Karpas-422 (cell line): ENCODE data around the gene MYH10. TPM values are rescaled to one million over a fixed set of nuclear protein-coding genes. Genes with fewer than 3 reads are reported as not detected.

Experiments
- DNase-seq: peaks from one replicate; pipeline ENCODE4 v3.0.0-alpha.2; 2015
- H2AFZ ChIP-seq: fragments of 200-600 bp; sonication (generic); 2 replicates; pipeline ENCODE4 v1.6.1; 2014; ENCODE audit warnings: antibody characterized with exemption, low read length, mixed read lengths
- H3K27ac ChIP-seq: fragments of 200-600 bp; sonication (generic); 2 replicates; pipeline ENCODE4 v1.5.1; 2014; ENCODE audit warnings: mild to moderate bottlenecking, low read length, moderate library complexity
- H3K27me3 ChIP-seq: fragments of 200-600 bp; sonication (generic); 2 replicates; pipeline ENCODE4 v1.6.1; 2014; ENCODE audit warnings: low read length, mixed read lengths
- H3K36me3 ChIP-seq: fragments of 200-600 bp; sonication (generic); 2 replicates; pipeline ENCODE4 v1.6.1; 2014; ENCODE audit warnings: low read length, mixed read lengths; ENCODE audit not compliant: insufficient read depth
- H3K4me1 ChIP-seq: fragments of 200-600 bp; sonication (generic); 2 replicates; pipeline ENCODE4 v1.6.1; 2014; ENCODE audit warnings: mild to moderate bottlenecking, low read length, mixed read lengths
- H3K4me2 ChIP-seq: fragments of 200-600 bp; sonication (generic); 2 replicates; pipeline ENCODE4 v1.6.1; 2014; ENCODE audit warnings: low read length, low read depth, mild to moderate bottlenecking; ENCODE audit not compliant: poor library complexity, severe bottlenecking
- H3K4me3 ChIP-seq: fragments of 200-600 bp; sonication (generic); 2 replicates; pipeline ENCODE4 v1.5.1; 2014; ENCODE audit warnings: mild to moderate bottlenecking, antibody characterized with exemption, low read length, mixed read lengths
- H3K79me2 ChIP-seq: fragments of 200-600 bp; sonication (generic); 2 replicates; pipeline ENCODE4 v1.6.1; 2014; ENCODE audit warnings: mild to moderate bottlenecking, low read length, mixed read lengths
- H3K9ac ChIP-seq: fragments of 200-600 bp; sonication (generic); 2 replicates; pipeline ENCODE4 v1.6.0; 2014; ENCODE audit warnings: low read length
- H3K9me2 ChIP-seq: fragments of 200-600 bp; sonication (generic), shearing (Covaris generic); replicated peaks from 2 replicates; pipeline ENCODE4 v1.6.0; 2014; ENCODE audit warnings: mild to moderate bottlenecking, low read length, moderate library complexity; ENCODE audit not compliant: insufficient read depth
- H3K9me3 ChIP-seq: fragments of 300-700, 200-600 bp; sonication (generic); 2 replicates; pipeline ENCODE4 v1.6.1; 2014; ENCODE audit warnings: low read length, mixed read lengths
- H4K20me1 ChIP-seq: fragments of 200-600 bp; sonication (generic); 2 replicates; pipeline ENCODE4 v1.6.1; 2014; ENCODE audit warnings: mild to moderate bottlenecking, antibody characterized with exemption, low read length, low read depth; ENCODE audit not compliant: insufficient read depth
- total RNA-seq: library from RNA; depleted of rRNA; stranded (reverse); fragments of >200 nt; shearing (Covaris generic); gene quantifications from 2 replicates; pipeline ENCODE4 v1.2.3, GENCODE V29; 2014; ENCODE audit warnings: low replicate concordance

Gene MYH10
- total RNA-seq, 1 experiment from 2014 or later: not detected

DNA sequence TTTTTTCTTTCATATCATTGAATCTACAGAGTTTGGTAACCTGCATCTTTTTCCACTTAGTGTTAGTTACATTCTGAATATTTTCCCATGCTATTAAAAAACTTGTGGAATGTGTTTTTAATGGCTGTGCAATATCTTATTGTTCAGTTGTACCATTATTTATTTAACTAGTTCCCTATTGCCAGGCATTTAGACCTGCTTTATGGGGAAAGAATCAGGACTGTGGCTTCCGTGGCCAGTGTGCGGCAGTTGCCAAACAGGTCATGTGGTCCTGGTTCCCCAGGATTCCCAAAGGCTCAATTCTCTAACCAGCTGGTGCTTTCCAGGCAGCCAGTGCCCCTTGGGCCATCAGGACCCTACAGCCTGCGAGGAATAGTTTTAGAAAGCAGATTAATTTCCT, 164.1 kb downstream of the MYH10 start:
- H3K9me2 ChIP-seq: no peaks in the 10 kb centered on the region
- no peak overlapping the region for H3K27ac ChIP-seq
- no peak overlapping the region for H3K4me3 ChIP-seq
- H3K27me3 ChIP-seq: no peaks in the 10 kb centered on the region
- no peaks in the 10 kb centered on the region for H3K9me3 ChIP-seq
- H2AFZ ChIP-seq: no peak overlapping the region
- H3K4me1 ChIP-seq: no peaks in the 10 kb centered on the region
- H3K9ac ChIP-seq: no peak overlapping the region
- H3K79me2 ChIP-seq: peaks cover 48% of the 10 kb centered on the region
- DNase-seq: no peak
- no peaks in the 10 kb centered on the region; the same call in 1 of the 2 replicates for H4K20me1 ChIP-seq
- no peak overlapping the region for H3K4me2 ChIP-seq
- peaks cover 24% of the 10 kb centered on the region for H3K36me3 ChIP-seq

DNA sequence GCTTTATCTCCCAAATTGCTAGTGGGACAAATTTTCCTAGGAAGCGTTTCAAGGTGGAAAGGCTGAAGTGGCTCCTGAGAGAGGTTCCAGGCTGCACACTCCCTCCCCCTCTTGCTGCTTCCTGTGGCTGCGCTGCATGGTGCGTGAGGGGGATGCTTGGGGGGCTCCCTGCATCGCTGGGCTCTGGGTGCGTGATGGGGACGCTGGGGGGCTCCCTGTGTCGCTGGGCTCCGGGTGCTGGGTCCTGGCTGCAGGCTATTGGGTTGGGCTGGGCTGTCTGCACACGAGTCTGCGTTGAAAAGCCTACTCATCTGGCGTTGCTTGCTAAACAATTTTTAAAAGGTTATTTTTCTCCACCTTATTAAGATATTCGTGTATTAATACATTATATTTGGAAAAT, 164.8 kb downstream of the MYH10 start:
- DNase-seq: no peak
- peaks cover 31% of the 10 kb centered on the region for H3K36me3 ChIP-seq
- H3K27me3 ChIP-seq: no peaks in the 10 kb centered on the region
- H3K79me2 ChIP-seq: peaks cover 52% of the 10 kb centered on the region
- H3K4me1 ChIP-seq: no peaks in the 10 kb centered on the region
- no peaks in the 10 kb centered on the region for H3K9me2 ChIP-seq
- no peak overlapping the region for H3K4me2 ChIP-seq
- H2AFZ ChIP-seq: no peak overlapping the region
- no peak overlapping the region for H3K27ac ChIP-seq
- H4K20me1 ChIP-seq: no peaks in the 10 kb centered on the region; the same call in 1 of the 2 replicates
- no peak overlapping the region for H3K9ac ChIP-seq
- no peaks in the 10 kb centered on the region for H3K9me3 ChIP-seq
- H3K4me3 ChIP-seq: no peak overlapping the region

DNA sequence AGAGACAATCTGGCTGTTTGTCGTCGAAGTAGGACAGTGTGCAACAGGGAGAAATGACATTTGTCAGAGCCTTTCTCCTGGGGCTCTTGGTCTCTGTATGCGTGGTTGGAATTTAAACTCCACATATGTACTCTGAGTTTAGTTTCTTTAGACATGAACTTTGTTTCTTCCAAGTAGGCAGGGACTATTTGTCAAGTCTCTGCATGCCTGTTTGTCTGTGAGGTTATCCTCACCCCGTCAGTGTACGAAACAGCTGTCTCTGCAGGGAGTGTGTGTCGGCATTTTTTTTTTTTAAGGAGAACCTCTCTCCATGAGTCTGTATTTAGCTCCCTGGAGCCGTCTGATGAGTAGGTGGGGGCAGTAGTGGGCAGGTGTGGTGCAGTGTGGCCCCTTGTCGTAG, 165.2 kb downstream of the MYH10 start:
- Histone ChIP-seq H3K9ac (no peak overlapping the region), H3K36me3 (peaks cover 35% of the 10 kb centered on the region), H3K4me1 (no peaks in the 10 kb centered on the region), H4K20me1 (no peaks in the 10 kb centered on the region; the same call in 1 of the 2 replicates), H2AFZ (no peak overlapping the region), H3K4me2 (no peak overlapping the region), H3K27ac (no peak overlapping the region), H3K79me2 (peaks cover 55% of the 10 kb centered on the region), H3K4me3 (no peak overlapping the region), H3K27me3 (no peaks in the 10 kb centered on the region), H3K9me2 (no peaks in the 10 kb centered on the region), H3K9me3 (no peaks in the 10 kb centered on the region)
- DNase-seq: no peak

DNA sequence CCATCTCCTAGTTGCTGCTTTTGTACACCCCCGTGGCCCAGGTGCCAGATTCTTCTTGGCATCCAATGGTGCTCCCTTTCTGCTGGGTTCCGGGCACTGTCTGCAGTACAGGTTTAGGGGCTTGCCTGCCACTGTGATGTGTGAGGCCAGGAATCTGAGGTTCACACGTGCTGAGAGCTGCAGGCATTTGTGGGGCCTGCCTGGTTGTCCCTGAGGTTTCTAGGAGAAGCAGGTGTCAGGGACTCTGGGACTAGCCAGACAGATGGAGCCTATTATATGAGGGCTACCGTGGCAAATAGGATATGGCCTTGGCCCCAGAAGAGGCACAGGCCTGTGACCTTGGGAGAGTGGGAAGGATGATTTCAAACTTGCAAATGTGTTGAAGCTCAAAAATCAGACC, 165.6 kb downstream of the MYH10 start:
- Histone ChIP-seq H3K9ac (no peak overlapping the region), H3K4me3 (no peak overlapping the region), H3K36me3 (peaks cover 39% of the 10 kb centered on the region), H4K20me1 (no peaks in the 10 kb centered on the region; the same call in 1 of the 2 replicates), H3K27ac (no peak overlapping the region), H3K4me1 (no peaks in the 10 kb centered on the region), H3K9me2 (no peaks in the 10 kb centered on the region), H3K9me3 (no peaks in the 10 kb centered on the region), H3K4me2 (no peak overlapping the region), H3K27me3 (no peaks in the 10 kb centered on the region), H3K79me2 (peaks cover 56% of the 10 kb centered on the region), H2AFZ (no peak overlapping the region)
- no peak for DNase-seq

DNA sequence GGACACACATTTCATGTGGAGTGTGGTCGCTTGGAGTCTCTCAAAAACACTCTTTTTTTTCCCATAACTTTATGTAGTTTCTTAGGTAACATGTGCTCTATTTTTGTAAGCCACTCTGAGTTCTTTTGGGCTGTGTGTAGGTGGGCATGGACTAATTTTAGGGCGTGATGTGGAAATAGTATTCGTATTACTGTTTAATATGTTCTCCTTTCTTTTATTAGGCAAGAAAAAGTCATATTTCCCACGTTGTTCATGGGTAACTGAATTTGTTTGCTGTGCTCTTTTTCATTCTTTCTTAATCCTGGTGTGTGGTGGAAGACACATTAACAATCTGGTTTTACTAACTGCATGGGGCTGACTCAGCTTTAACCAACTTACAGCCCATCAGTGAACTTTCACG, 167.4 kb downstream of the MYH10 start:
- no peaks in the 10 kb centered on the region for H3K27me3 ChIP-seq
- peaks cover 43% of the 10 kb centered on the region for H3K36me3 ChIP-seq
- no peak overlapping the region for H3K27ac ChIP-seq
- H3K9me3 ChIP-seq: no peaks in the 10 kb centered on the region
- H4K20me1 ChIP-seq: no peaks in the 10 kb centered on the region; the same call in 1 of the 2 replicates
- H3K9ac ChIP-seq: no peak overlapping the region
- no peak overlapping the region for H3K4me3 ChIP-seq
- H3K4me2 ChIP-seq: no peak overlapping the region
- peaks cover 69% of the 10 kb centered on the region for H3K79me2 ChIP-seq
- no peaks in the 10 kb centered on the region for H3K9me2 ChIP-seq
- no peak for DNase-seq
- peaks cover 9% of the 10 kb centered on the region for H3K4me1 ChIP-seq
- no peak overlapping the region for H2AFZ ChIP-seq

DNA sequence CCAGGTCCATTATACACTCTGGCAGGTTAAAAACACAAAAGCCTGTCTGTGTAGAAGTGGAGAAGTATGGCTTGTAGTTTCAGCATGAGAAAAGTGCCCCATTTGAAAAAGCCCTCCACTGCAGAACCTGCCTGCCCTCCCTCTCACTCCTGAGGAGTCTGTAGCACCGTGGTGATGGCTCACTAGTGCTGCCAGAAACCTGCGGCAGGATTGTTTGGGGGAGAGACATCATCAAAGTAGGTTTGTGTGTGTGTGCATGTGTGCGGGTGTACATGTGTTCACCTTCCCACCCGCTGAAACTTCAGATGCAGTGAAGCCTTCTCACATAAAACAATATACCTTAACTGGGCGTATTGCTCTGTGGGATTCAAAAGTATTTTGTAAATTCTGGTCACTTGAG, 168.0 kb downstream of the MYH10 start:
- Histone ChIP-seq H4K20me1 (no peaks in the 10 kb centered on the region; the same call in 1 of the 2 replicates), H3K9ac (no peak overlapping the region), H3K4me2 (no peak overlapping the region), H3K79me2 (peaks cover 71% of the 10 kb centered on the region), H3K9me3 (no peaks in the 10 kb centered on the region), H3K4me1 (peaks cover 9% of the 10 kb centered on the region), H3K36me3 (peaks cover 42% of the 10 kb centered on the region), H3K27ac (no peak overlapping the region), H2AFZ (no peak overlapping the region), H3K9me2 (no peaks in the 10 kb centered on the region), H3K27me3 (no peaks in the 10 kb centered on the region), H3K4me3 (no peak overlapping the region)
- no peak for DNase-seq

DNA sequence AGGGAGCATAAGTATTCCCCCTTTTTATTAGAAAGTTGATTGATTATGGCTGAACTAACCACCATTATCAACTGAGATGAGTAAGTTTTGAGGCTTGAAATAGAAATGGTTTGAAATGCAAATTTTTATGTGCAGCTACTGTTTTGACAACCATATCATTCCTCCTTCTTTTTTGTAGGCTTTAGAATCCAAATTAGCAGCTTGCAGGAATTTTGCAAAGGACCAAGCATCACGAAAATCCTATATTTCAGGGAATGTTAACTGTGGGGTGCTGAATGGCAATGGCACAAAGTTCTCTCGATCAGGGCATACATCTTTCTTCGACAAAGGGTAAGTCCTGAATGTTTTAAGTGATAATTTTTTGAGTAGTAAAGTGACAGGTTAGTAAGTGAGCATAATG, 170.7 kb downstream of the MYH10 start:
- peaks cover 54% of the 10 kb centered on the region for H3K79me2 ChIP-seq
- peaks cover 52% of the 10 kb centered on the region; the same call in 1 of the 2 replicates for H3K36me3 ChIP-seq
- no peak overlapping the region for H2AFZ ChIP-seq
- no peak overlapping the region for H3K4me3 ChIP-seq
- no peak for DNase-seq
- no peaks in the 10 kb centered on the region for H3K9me3 ChIP-seq
- H3K27me3 ChIP-seq: no peaks in the 10 kb centered on the region
- peaks cover 9% of the 10 kb centered on the region for H3K4me1 ChIP-seq
- H3K27ac ChIP-seq: no peak overlapping the region
- H3K9ac ChIP-seq: no peak overlapping the region
- no peak overlapping the region for H3K4me2 ChIP-seq
- H3K9me2 ChIP-seq: no peaks in the 10 kb centered on the region
- H4K20me1 ChIP-seq: no peaks in the 10 kb centered on the region; the same call in 1 of the 2 replicates

DNA sequence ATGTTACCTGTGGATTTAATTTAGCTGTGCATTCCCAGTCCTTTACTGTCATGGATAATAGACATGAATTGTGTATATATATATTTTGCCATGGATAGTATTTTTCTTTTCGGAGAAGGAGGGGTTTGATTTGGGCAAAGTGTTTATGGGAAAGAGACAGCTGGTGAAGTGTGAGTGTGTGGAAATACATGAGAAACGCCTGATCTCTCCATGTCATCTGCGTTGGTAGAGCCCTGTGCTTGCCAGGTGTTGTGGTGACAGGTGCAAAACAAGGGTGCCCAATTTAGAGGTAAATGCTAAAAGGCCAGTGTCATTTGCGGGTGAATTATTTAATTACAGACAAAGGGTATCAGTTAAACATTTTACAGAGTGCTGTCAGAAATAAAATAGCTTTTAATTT, 171.4 kb downstream of the MYH10 start:
- H2AFZ ChIP-seq: no peak overlapping the region
- no peak overlapping the region for H3K27ac ChIP-seq
- H3K4me3 ChIP-seq: no peak overlapping the region
- no peaks in the 10 kb centered on the region for H3K27me3 ChIP-seq
- peaks cover 9% of the 10 kb centered on the region for H3K4me1 ChIP-seq
- H3K4me2 ChIP-seq: no peak overlapping the region
- no peaks in the 10 kb centered on the region for H4K20me1 ChIP-seq
- H3K9me2 ChIP-seq: no peaks in the 10 kb centered on the region
- peaks cover 57% of the 10 kb centered on the region; the same call in 1 of the 2 replicates for H3K36me3 ChIP-seq
- DNase-seq: no peak
- no peak overlapping the region for H3K9ac ChIP-seq
- H3K9me3 ChIP-seq: no peaks in the 10 kb centered on the region
- H3K79me2 ChIP-seq: peaks cover 47% of the 10 kb centered on the region

DNA sequence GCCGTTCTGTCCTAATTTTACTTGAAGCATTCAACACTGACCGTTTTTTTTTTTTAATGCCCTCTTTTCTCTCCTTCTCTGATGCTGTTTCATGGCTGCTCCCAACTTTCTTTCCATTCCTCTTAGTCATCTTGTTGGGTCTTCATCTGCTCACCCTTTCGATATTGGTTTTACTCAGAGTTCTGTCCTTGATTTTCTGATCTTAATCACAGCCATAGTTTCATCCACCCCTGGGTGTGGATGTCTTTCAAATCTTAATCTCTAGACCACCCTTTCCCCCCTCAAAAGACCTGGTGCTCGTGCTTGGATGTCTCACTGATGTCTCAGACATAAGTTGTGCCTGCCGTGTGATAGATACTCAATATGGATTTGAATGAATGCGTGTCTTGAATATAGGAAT, 172.4 kb downstream of the MYH10 start:
- peaks cover 58% of the 10 kb centered on the region; the same call in 1 of the 2 replicates for H3K36me3 ChIP-seq
- H3K9me3 ChIP-seq: no peaks in the 10 kb centered on the region
- H2AFZ ChIP-seq: no peak overlapping the region
- no peak for DNase-seq
- H3K9me2 ChIP-seq: no peaks in the 10 kb centered on the region
- no peak overlapping the region for H3K4me3 ChIP-seq
- H3K27ac ChIP-seq: no peak overlapping the region
- peaks cover 40% of the 10 kb centered on the region for H3K79me2 ChIP-seq
- no peak overlapping the region for H3K9ac ChIP-seq
- H3K4me1 ChIP-seq: peaks cover 9% of the 10 kb centered on the region
- H3K4me2 ChIP-seq: no peak overlapping the region
- H4K20me1 ChIP-seq: no peaks in the 10 kb centered on the region
- no peaks in the 10 kb centered on the region for H3K27me3 ChIP-seq
